Heart left ventricle (tissue), 13 donors: ENCODE measurements around the gene TMEM109.

Source experiments
- CTCF ChIP-seq, 12 donors: fragments of 200-600 bp; sonication (generic) in 4 of 12; IDR thresholded peaks; one replicate each; pipeline versions ENCODE4 v1.5.0 to v1.8.0; 2018 to 2022; ENCODE audit warnings: antibody characterized with exemption in 12 of 12, mild to moderate bottlenecking in 5 of 12
- POLR2A ChIP-seq, 2 donors: fragments of 450-650 bp; IDR thresholded peaks; one replicate each; pipeline ENCODE4 v1.6.1; 2017; ENCODE audit warnings: antibody characterized with exemption in 2 of 2, mild to moderate bottlenecking in 2 of 2, moderate library complexity in 2 of 2
- donor health status: ischemic (EF 13 %, LVEDD 7.1; RV severe dilation, severe dysfunction).
- donor health status: DM: no; HTN: yes; CAD: no.
- donor health status: DM: no; HTN: no; CAD: no.
- donor health status: ischemic (EF 25% LVEDD 6.9; RV normal size, moderate dysfunction).
- donor health status: ischemic (EF 25% LVEDD 5.7; RV mildly dilated, moderate dysfunction).
- donor health status: ischemic (EF 35%, LVEDD 5.7; RV mildly dilated, moderate dysfunction).
- donor health status: nonischemic (EF 11% LVEDD 7.7; RV severe dilation, severe dysfunction).
- donor health status: DM: yes; HTN: yes; CAD: no.
- donor health status: PGD.
- donor health status: ischemic (EF 29% LVEDD 5.4; RV normal size, mild dysfunction).
- donor health status: nonischemic (EF 23%, LVEDD 6.1; RV moderate dilation, normal function).

GRCh38 chr11:60968223-60968622 lies 54.3 kb downstream of the TMEM109 start:
- no peak for TF ChIP-seq CTCF (IDR thresholded peaks at IDR 0.05)
- no peak for TF ChIP-seq POLR2A (IDR thresholded peaks at IDR 0.05)
